ENCODE measurements around the gene ARHGAP24. TPM values are rescaled to one million over a fixed set of nuclear protein-coding genes. Genes with fewer than 3 reads are reported as not detected.

Gene ARHGAP24
- 0.67 and 1.2 TPM in 2 replicates for total RNA-seq (2014; rRNA removed; shearing (Covaris generic); ENCODE audit: low replicate concordance)

DNA sequence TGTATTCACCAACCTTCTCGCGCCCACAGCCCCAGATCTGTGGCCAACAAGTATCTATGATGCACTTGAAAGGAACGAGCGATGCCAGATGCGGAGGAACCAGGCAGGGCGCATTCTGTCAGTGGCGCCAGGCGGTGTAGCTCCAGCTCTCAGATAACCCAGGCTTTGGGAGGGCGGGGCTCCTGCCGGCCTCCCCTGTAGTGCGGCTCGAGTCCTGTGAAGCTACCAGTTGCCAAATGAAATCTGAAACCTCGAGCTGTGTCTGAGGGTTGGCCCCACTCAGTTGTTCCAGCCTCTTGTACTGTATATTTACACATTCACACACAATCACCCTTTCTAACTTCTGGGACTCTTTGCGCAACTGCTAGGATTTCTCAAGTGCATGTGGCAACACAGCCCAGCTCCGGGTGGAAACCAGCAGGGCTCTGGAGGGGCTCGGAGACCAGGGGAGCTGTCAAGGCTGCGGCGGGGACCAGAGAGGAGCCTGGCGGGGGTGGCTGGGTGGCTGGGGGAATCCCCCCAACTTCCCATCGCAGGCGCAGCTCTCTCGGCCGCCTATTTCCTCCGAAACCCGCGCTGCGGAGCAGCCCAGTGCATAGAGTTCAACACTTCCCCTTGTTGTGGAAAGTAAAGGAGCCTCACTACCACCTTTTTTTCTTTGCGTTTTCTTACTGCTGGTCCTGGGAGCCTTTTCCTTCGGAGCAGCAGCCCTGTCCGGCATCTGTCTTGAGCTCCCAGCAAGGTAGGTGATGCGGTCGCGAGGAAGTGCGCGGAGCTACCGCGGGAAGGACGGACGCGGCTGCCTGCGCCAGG, at the start of gene ARHGAP24:
ARHGAP24 (plus strand) TSS at position 333 of the 813 bp plus-strand sequence.
- in situ Hi-C loops (cut with HindIII; ENCODE audit: low pct_unique_long_range_greater_than_20kb, low sequenced_read_pairs): no loop called here
- peak; percentile 72 for DNase-seq (ENCODE audit: low read depth)

DNA sequence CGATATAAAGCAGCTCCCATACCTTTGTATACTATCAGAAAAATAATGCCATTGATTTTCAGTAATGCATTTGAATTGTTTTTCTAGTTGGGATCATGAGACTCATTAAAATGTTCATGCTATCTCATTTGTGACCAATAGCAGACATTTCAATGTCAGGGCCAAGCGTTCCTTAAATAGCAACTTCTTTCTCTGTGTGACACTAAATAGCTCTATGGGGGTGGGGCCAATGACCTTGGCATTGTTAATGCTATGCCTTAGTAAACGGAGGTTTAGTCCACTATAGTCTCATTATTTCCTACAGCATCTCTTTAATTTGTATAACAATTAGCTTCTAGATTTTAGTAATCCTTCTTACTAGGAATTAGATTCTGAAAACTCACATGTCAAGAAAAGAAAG, 48.6 kb upstream of the ARHGAP24 start:
- no peak for DNase-seq (ENCODE audit: low read depth)
- in situ Hi-C loops (cut with HindIII; ENCODE audit: low pct_unique_long_range_greater_than_20kb, low sequenced_read_pairs): no loop called here

DNA sequence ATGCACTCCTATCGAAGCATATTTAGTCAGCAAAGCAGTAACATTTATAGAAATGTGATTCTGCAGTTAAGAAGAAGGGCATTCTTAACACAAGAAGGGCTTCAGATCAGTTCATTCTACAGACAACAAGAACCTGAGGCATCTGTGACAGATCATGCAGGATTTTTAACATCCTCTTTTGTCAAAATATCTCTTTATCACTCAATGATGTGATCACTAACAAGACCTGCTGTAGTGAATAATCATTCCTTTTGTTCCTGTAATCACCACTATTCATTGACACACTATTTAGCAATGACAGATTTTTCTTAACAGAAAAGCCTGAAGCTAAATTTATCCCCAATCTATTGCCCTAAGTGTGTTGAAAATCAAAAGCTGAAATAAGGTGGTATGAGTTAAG, 47.8 kb upstream of the ARHGAP24 start:
- DNase-seq (ENCODE audit: low read depth): no peak
- in situ Hi-C loops (cut with HindIII; ENCODE audit: low pct_unique_long_range_greater_than_20kb, low sequenced_read_pairs): no loop called here

- in situ Hi-C loops (cut with HindIII; ENCODE audit: low pct_unique_long_range_greater_than_20kb, low sequenced_read_pairs): no loop called here
- DNase-seq (ENCODE audit: low read depth): no peak
Observed at GRCh38 chr4:85430226-85430625, 44.7 kb upstream of the ARHGAP24 start.

DNA sequence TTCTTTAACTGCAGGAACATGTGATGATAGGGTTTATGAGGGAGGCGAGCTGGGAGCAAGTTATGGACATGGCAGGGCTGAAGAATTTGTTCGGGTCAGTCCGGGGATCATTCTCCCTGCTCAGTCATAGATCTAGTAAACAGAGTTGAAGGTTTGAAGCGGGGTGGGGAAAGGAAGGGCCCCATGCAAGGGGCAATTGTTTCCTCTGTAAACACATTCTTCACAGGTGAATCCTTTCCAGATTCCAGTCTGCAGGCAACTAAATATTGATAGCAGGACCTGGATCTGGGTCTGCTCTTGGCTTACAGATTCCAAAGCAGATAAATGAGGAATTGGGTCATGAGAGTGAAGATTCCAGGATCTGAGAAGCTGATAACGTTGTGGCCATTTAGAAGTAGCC, 44.3 kb upstream of the ARHGAP24 start:
- no peak for DNase-seq (ENCODE audit: low read depth)
- in situ Hi-C loops (cut with HindIII; ENCODE audit: low pct_unique_long_range_greater_than_20kb, low sequenced_read_pairs): no loop called here

DNA sequence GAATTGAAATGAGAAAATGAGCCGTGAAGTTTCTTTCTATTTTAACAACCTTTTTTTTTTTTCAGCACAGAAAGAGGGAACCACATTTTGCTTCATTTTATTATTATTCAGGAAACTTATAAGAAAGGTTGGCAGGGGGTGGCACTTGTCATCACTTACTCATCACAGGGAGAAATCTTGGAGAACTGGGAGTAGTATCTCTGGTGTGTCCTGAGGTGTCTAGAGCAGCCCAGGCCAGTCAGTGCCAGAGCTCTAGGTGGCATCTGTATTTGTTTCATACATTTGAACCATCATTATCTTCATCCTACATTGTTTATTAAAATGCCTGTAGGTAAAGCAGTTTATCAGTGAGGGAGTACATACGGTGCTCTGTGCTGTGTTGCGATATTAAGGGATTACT, 43.8 kb upstream of the ARHGAP24 start:
- DNase-seq (ENCODE audit: low read depth): no peak
- in situ Hi-C loops (cut with HindIII; ENCODE audit: low pct_unique_long_range_greater_than_20kb, low sequenced_read_pairs): no loop called here

- DNase-seq (ENCODE audit: low read depth): no peak
- in situ Hi-C loops (cut with HindIII; ENCODE audit: low pct_unique_long_range_greater_than_20kb, low sequenced_read_pairs): no loop called here
Observed at GRCh38 chr4:85431881-85432485, 43.0 kb upstream of the ARHGAP24 start.

- DNase-seq (ENCODE audit: low read depth): no peak
- in situ Hi-C loops (cut with HindIII; ENCODE audit: low pct_unique_long_range_greater_than_20kb, low sequenced_read_pairs): no loop called here
Observed at GRCh38 chr4:85445050-85445639, 29.8 kb upstream of the ARHGAP24 start.

DNA sequence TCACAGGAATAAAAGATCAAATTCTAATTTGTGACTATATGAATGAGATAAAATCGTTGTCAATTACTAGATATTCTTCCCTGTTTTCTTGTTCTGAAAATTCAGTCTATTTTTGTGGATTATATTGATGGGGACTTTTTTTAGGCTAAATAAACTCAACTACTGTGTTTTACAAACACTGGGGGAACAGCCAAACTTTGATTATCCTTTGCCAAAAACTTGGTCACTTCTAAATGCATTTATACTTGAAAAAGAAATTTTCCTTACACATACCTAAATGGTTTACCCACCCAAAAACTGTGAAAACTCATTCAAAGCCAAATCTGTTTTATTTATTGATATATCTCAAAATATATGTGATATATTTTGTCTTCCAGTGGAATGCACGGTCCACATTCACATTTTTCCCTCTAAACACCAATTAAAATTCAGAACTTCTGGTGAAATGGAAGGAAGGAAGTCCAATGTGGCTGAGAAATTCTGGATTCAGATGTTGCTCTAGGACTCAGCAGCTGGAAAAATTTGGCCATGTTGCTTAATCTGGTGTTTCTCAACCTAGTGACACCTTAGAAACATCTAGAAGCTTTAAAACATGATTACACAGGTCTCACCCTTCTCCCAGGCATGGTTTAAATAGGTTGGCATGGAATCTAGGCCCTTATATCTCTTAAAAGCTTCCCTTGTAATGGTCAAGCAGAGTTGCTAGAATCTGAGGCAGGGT, 28.6 kb upstream of the ARHGAP24 start:
- in situ Hi-C loops (cut with HindIII; ENCODE audit: low pct_unique_long_range_greater_than_20kb, low sequenced_read_pairs): no loop called here
- DNase-seq (ENCODE audit: low read depth): no peak

DNA sequence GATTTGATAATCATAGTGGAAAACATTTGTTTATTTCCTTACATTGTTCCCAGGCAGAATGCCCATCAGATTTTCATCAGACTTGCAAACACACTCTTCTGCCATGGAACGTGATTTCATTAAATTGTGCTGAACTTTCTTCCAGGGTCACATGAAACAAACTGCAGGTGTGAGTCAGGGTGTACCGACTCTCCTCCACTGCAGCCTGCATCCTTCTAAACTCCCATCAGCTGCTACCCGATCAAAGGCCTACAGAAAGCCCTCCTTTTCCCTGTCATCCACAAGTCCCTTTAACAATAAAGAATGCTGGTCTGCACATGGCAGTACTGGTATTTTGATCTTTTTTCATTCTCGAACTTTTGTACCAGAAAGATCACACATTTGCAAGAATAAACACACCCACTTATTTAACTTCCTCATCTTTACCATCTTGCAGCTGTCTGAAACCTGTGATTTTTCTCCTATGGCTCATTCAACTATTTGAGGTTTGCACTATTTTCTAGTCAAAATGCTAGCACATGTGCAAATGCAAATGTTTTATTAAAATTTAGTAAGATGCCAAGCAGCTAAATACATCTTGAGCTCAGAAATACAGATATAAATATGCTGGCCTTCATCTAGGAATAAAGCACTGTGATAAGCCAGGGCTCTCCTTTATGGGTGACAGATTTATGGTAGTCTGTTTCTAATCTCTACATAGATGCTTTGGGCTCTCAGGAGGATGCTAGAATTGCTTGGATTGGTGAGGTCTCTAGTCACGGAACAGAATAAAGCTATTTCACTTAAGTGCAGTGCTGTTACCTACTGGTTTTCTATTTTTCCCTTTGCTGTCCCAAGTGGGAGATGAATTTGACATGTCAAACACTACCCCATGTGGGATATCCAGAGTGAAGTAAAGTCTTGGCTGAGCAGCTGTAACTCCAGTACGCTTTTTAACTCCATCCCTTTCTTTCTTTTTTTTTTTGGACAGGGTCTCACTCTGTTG, 25.8 kb upstream of the ARHGAP24 start:
- in situ Hi-C loops (cut with HindIII; ENCODE audit: low pct_unique_long_range_greater_than_20kb, low sequenced_read_pairs): no loop called here
- no peak for DNase-seq (ENCODE audit: low read depth)

GRCh38 chr4:85452058-85452731, 22.8 kb upstream of the ARHGAP24 start:
- in situ Hi-C loops (cut with HindIII; ENCODE audit: low pct_unique_long_range_greater_than_20kb, low sequenced_read_pairs): no loop called here

DNA sequence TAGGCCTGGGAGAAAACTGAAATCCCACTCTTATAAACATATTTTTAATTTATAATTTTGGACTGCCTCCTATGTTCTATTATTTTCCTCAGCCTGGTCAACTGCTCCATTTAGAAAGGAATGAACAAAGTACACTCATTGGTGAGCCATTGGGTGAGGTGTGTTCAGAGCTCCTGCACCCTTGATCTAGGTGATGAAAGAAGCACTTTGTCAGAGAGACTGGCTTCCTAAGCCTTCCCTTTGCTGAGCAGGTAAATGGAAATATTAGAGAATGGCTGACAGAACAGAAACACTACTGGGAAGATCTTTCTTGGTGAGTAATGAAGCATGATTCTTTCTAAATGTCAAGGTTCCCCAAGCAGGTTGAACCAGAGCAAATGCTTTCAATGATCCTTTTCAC, 19.0 kb upstream of the ARHGAP24 start:
- in situ Hi-C loops (cut with HindIII; ENCODE audit: low pct_unique_long_range_greater_than_20kb, low sequenced_read_pairs): no loop called here
- DNase-seq (ENCODE audit: low read depth): no peak

More at GRCh38 chr4:85452058-85452731, 22.8 kb upstream of the ARHGAP24 start:
- DNase-seq (ENCODE audit: low read depth): no peak

GRCh38 chr4:85457752-85458467, 17.0 kb upstream of the ARHGAP24 start:
- in situ Hi-C loops (cut with HindIII; ENCODE audit: low pct_unique_long_range_greater_than_20kb, low sequenced_read_pairs): no loop called here
- DNase-seq (ENCODE audit: low read depth): no peak

DNA sequence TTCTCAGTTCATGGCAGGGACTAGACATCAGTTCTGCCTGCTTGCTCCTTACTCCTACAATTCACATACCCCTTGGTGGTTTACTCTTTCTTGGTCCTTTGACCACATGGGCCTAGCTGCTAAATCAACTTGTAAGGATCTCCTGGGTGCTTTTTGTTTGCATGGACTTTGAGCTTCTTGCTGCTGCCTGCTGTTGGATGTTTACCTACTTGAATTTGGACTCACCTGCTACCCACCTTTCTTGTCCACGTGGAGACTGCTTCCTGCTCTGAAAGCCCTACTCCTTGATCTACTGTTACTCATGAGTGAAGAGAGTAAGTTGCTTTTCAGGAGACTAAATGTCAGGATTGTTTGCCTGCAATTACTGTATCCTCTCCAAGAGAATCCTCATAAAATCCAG, 15.2 kb upstream of the ARHGAP24 start:
- DNase-seq (ENCODE audit: low read depth): no peak
- in situ Hi-C loops (cut with HindIII; ENCODE audit: low pct_unique_long_range_greater_than_20kb, low sequenced_read_pairs): no loop called here

- in situ Hi-C loops (cut with HindIII; ENCODE audit: low pct_unique_long_range_greater_than_20kb, low sequenced_read_pairs): no loop called here
- DNase-seq (ENCODE audit: low read depth): no peak
Observed at GRCh38 chr4:85474356-85474755, 594 bp upstream of the ARHGAP24 start.

DNA sequence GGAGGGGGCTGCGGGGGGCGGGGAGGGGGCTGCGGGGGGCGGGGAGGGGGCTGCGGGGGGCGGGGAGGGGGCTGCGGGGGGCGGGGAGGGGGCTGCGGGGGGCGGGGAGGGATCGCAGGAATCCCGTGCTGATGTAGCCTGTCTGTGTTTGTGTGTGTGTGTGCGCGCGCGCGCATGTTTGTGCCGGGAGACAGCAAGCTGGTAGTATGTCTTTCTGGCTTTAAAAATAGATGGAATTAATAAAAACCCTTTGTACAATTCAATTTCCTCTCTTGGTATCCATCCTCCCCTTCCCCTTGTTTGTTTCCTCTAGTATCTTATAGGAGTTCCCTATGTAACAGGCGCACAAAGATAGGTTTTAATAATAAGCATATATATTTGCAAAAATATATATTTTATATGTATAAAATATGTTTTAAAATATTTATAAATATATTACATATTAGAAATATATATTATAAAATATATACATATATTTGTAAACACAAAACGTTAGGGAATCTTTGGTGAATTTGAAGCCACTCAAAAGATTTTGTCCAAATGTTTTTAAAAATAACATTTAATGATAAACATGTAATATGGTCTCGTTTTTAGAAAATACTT, 782 bp downstream of the ARHGAP24 start:
- no peak for DNase-seq (ENCODE audit: low read depth)
- in situ Hi-C loops (cut with HindIII; ENCODE audit: low pct_unique_long_range_greater_than_20kb, low sequenced_read_pairs): no loop called here

All from Caki2 (cell line).